ENCODE measurements around the gene C5orf58.
A peak's percentile ranks its signal among the peaks of the same experiment; 100 is the strongest.

Gene C5orf58

GRCh38 chr5:170261528-170262043 is 28.8 kb downstream of the C5orf58 start:
- no peak for DNase-seq

- no peak for DNase-seq
These were observed 29.6 kb downstream of the C5orf58 start for GRCh38 chr5:170262061-170263045.

GRCh38 chr5:170263906-170264305 is 31.1 kb downstream of the C5orf58 start:
- DNase-seq = no peak

GRCh38 chr5:170265522-170265921 is 32.7 kb downstream of the C5orf58 start:
- no peak for DNase-seq

GRCh38 chr5:170266570-170267381 is 34.0 kb downstream of the C5orf58 start:
- DNase-seq = no peak

GRCh38 chr5:170267431-170268152 is 34.8 kb downstream of the C5orf58 start:
- DNase-seq = no peak

GRCh38 chr5:170268153-170268689 is 35.4 kb downstream of the C5orf58 start:
- DNase-seq = no peak

- DNase-seq = no peak
These were observed 36.1 kb downstream of the C5orf58 start for GRCh38 chr5:170268884-170269283.

GRCh38 chr5:170269579-170269978 is 36.8 kb downstream of the C5orf58 start:
- DNase-seq = no peak

- no peak for DNase-seq
These were observed 37.7 kb downstream of the C5orf58 start for GRCh38 chr5:170270293-170271069.

GRCh38 chr5:170273968-170274710 is 41.4 kb downstream of the C5orf58 start:
- DNase-seq = peak; percentile 18

GRCh38 chr5:170275376-170275994 is 42.7 kb downstream of the C5orf58 start:
- DNase-seq = no peak

- no peak for DNase-seq
These were observed 43.4 kb downstream of the C5orf58 start for GRCh38 chr5:170276140-170276539.

- no peak for DNase-seq
These were observed 45.1 kb downstream of the C5orf58 start for GRCh38 chr5:170277867-170278281.

- DNase-seq = no peak
These were observed 46.0 kb downstream of the C5orf58 start for GRCh38 chr5:170278611-170279458.

GRCh38 chr5:170279459-170279817 is 46.7 kb downstream of the C5orf58 start:
- no peak for DNase-seq

- DNase-seq = no peak
These were observed 47.3 kb downstream of the C5orf58 start for GRCh38 chr5:170280011-170280493.

- no peak for DNase-seq
These were observed 50.5 kb downstream of the C5orf58 start for GRCh38 chr5:170283296-170283695.

- no peak for DNase-seq
These were observed 51.4 kb downstream of the C5orf58 start for GRCh38 chr5:170284231-170284630.

Data from DMS79 (cell line).